Heart right ventricle (tissue), 16 donors: ENCODE results near the gene TMEM164. TPM values are rescaled to one million over a fixed set of nuclear protein-coding genes. Genes with fewer than 3 reads are reported as not detected.
A peak's percentile ranks its signal among the peaks of the same experiment; 100 is the strongest.

Experiments used
- ATAC-seq, 8 donors: fragments of 200-7000 bp; cut with Tn5 transposase; one replicate each; pipeline ENCODE4 v1.9.1; 2020; ENCODE audit warnings: mild to moderate bottlenecking in 8 of 8, moderate library complexity in 8 of 8, moderate number of reproducible peaks in 1 of 8
- DNase-seq, 2 donors: peaks; one replicate each; pipeline ENCODE4 v3.0.0-alpha.2; 2020
- H3K27ac ChIP-seq, 10 donors: fragments of 200-600 bp; sonication (generic) in 2 of 10; one replicate each; pipeline versions ENCODE4 v1.5.0 to v1.8.0; 2020 to 2022; ENCODE audit warnings: mild to moderate bottlenecking in 3 of 10
- H3K27me3 ChIP-seq, 7 donors: fragments of 200-600 bp; one replicate each; pipeline ENCODE4 v1.8.0; 2021 to 2022; ENCODE audit warnings: mild to moderate bottlenecking in 2 of 7
- H3K36me3 ChIP-seq, 9 donors: fragments of 200-600 bp; sonication (generic) in 1 of 9; one replicate each; pipeline versions ENCODE4 v1.5.0 to v1.8.0; 2020 to 2022; ENCODE audit warnings: mild to moderate bottlenecking in 2 of 9
- H3K4me1 ChIP-seq, 9 donors: fragments of 200-600 bp; sonication (generic) in 1 of 9; one replicate each; pipeline versions ENCODE4 v1.5.0 to v1.8.0; 2020 to 2022; ENCODE audit warnings: mild to moderate bottlenecking in 4 of 9
- H3K4me3 ChIP-seq, 10 donors: fragments of 200-600 bp; sonication (generic) in 2 of 10; one replicate each; pipeline versions ENCODE4 v1.5.0 to v1.8.0; 2020 to 2022; ENCODE audit warnings: mild to moderate bottlenecking in 7 of 10, moderate library complexity in 2 of 10
- H3K9me3 ChIP-seq, 11 donors: fragments of 200-600 bp in 10 of 11; sonication (generic) in 2 of 11; one replicate each; pipeline versions ENCODE4 v1.5.0 to v1.8.0; 2013 to 2022; ENCODE audit warnings: mild to moderate bottlenecking in 2 of 11, control low read depth in 1 of 11, moderate library complexity in 1 of 11
- WGBS, 2 donors: extraction: QIAGEN DNeasy Blood & Tissue Kit; methylation state at CpG; one replicate each; pipeline ENCODE4 v1.1.7; 2013; ENCODE audit warnings: inconsistent platforms in 1 of 2; 5-methylcytosine and 5-hydroxymethylcytosine counted together
- intact Hi-C, 10 donors: fragments of 100-400 bp; cut with DNase I; formaldehyde crosslinking; loops; one replicate each; pipeline versions ENCODE4 v1.11.1 to v1.14.2; 2022
- polyA plus RNA-seq, 2 donors: library from polyadenylated mRNA; stranded (reverse); fragments of 200-250 nt; gene quantifications; one replicate each; pipeline ENCODE4 v1.2.3, GENCODE V29; 2013
- total RNA-seq, 10 donors: library from RNA; stranded (reverse); fragmentation: NEBNext Ultra II Directional in 3 of 10; extraction: Animal tissue kit (Norgen Biotek cat#: 25700) in 3 of 10; gene quantifications; one replicate each; pipeline versions ENCODE4 v1.2.1 to v1.2.4, GENCODE V29; 2021 to 2023
- TF ChIP-seq, protein P1 (sequence below), 9 donors: fragments of 200-600 bp; sonication (generic) in 2 of 9; IDR thresholded peaks; one replicate each; pipeline versions ENCODE4 v1.5.0 to v1.8.0; 2021 to 2022; ENCODE audit warnings: antibody characterized with exemption in 9 of 9, mild to moderate bottlenecking in 5 of 9, moderate library complexity in 1 of 9
- donor health status: Arrhythmogenic right ventricular cardiomyopathy.
- donor health status: ischemic (EF 13 %, LVEDD 7.1; RV severe dilation, severe dysfunction).
- donor health status: healthy with polysubstance abuse.
- donor health status: DM: no; HTN: yes; CAD: no.
- donor health status: DM: no; HTN: no; CAD: no.
- donor health status: ischemic (EF 25% LVEDD 6.9; RV normal size, moderate dysfunction).
- donor health status: ischemic (EF 25% LVEDD 5.7; RV mildly dilated, moderate dysfunction).
- donor health status: healthy.
- donor health status: DM: yes; HTN: yes; CAD: no.
- donor health status: Ischemic cardiomyopathy.
- donor health status: ischemic (EF 35%, LVEDD 5.7; RV mildly dilated, moderate dysfunction).
- donor health status: nonischemic (EF 11% LVEDD 7.7; RV severe dilation, severe dysfunction).
- donor health status: DM: yes; HTN: yes; CAD: no.
- donor health status: PGD.
- donor health status: ischemic (EF 29% LVEDD 5.4; RV normal size, mild dysfunction).
- donor health status: nonischemic (EF 23%, LVEDD 6.1; RV moderate dilation, normal function).

TMEM164 gene
- total and polyA plus RNA-seq, 12 donors: 9.7 to 60.6 (median 48.1) TPM

DNA sequence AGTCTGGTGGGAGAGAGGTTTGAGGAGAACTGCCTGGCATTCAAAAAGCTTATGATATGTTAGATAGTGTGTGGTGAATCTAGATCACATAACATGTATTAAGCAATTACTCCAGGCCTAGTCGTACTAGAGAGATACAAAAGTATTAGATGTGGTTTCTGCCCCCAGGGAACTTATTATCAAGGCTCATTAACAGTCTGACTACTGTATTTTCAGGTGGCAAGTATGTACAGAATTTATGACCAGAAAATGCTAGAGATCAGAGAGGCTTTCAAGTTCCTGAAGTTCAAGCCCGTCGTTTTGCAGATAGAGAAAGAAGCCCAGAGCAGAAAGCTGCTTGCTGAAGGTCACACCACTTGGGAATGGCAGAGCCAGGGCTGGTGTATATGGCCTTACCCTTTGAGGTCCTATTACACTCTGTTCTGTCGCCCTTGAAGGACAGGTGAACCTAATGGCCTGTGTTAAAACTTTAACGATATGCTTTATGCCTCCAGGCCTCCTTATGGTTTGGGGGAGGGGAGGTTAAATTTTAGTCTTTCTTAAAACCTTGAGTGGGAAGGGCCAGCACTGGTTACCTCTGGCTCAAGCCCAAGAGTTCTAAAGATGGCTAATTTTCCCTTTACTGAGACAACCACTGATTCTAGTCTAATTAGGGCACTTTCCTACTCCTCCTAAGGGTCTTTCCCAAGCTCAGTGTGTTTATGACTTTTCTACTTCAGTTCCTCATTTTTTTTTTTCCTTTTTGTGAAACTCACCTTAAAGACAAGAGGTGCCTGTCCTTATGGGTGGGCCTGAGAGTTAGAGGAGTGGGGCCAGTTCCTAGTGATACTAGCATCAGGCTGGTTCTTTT lies 19.9 kb downstream of the TMEM164 start:
- peak overlapping the region in 7 of 10 donors; percentile 15 to 70 (median 58) for H3K27ac ChIP-seq
- H3K36me3 ChIP-seq: peaks cover 0 to 18% (median 0%) of the 10 kb centered on the region in 9 donors
- no peaks in the 10 kb centered on the region for H3K9me3 ChIP-seq
- no peak for DNase-seq
- ATAC-seq: peak in 2 of 8 donors; percentile 29 to 59
- WGBS, 2 donors: 45 to 54% methylated on average over 5 of the region's 5 CpGs
- TF ChIP-seq, protein P1, sequence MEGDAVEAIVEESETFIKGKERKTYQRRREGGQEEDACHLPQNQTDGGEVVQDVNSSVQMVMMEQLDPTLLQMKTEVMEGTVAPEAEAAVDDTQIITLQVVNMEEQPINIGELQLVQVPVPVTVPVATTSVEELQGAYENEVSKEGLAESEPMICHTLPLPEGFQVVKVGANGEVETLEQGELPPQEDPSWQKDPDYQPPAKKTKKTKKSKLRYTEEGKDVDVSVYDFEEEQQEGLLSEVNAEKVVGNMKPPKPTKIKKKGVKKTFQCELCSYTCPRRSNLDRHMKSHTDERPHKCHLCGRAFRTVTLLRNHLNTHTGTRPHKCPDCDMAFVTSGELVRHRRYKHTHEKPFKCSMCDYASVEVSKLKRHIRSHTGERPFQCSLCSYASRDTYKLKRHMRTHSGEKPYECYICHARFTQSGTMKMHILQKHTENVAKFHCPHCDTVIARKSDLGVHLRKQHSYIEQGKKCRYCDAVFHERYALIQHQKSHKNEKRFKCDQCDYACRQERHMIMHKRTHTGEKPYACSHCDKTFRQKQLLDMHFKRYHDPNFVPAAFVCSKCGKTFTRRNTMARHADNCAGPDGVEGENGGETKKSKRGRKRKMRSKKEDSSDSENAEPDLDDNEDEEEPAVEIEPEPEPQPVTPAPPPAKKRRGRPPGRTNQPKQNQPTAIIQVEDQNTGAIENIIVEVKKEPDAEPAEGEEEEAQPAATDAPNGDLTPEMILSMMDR (IDR thresholded peaks at IDR 0.05): no peak
- peaks cover 0 to 39% (median 3%) of the 10 kb centered on the region in 9 donors for H3K4me1 ChIP-seq
- intact Hi-C loops: no loop called here
- no peak overlapping the region for H3K4me3 ChIP-seq
- H3K27me3 ChIP-seq: peaks cover 0 to 30% (median 0%) of the 10 kb centered on the region in 7 donors

DNA sequence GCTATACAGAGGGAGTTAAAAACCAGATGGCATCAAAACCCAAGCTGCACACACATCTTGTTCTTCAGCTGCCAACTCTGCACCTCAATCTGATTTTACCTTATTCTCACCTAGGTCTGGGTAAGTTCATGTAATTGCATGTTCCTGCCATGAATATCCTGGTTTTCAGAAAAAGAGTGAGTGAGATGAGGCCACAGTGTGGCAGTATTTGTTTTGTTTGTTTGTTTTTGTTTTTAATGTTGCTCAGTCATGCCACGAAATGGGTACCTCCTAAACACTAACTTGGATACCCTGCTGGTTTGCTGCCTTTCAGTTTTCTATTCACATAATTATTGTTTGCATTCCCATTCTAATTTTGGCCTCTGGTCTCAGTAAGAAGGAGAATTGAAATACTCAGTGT lies 22.5 kb downstream of the TMEM164 start:
- Histone ChIP-seq H3K4me1 (peaks cover 0 to 41% (median 0%) of the 10 kb centered on the region in 9 donors), H3K27ac (peak overlapping the region in 5 of 10 donors; percentile 30 to 67 (median 50)), H3K9me3 (no peaks in the 10 kb centered on the region), H3K4me3 (no peak overlapping the region), H3K27me3 (peaks cover 0 to 29% (median 0%) of the 10 kb centered on the region in 7 donors), H3K36me3 (peaks cover 0 to 18% (median 0%) of the 10 kb centered on the region in 9 donors)
- intact Hi-C loops: no loop called here
- no peak for DNase-seq
- ATAC-seq: no peak
- TF ChIP-seq, protein P1 (IDR thresholded peaks at IDR 0.05): no peak
- 77 to 88% methylated on average over 1 of the region's 1 CpG for WGBS, 2 donors

DNA sequence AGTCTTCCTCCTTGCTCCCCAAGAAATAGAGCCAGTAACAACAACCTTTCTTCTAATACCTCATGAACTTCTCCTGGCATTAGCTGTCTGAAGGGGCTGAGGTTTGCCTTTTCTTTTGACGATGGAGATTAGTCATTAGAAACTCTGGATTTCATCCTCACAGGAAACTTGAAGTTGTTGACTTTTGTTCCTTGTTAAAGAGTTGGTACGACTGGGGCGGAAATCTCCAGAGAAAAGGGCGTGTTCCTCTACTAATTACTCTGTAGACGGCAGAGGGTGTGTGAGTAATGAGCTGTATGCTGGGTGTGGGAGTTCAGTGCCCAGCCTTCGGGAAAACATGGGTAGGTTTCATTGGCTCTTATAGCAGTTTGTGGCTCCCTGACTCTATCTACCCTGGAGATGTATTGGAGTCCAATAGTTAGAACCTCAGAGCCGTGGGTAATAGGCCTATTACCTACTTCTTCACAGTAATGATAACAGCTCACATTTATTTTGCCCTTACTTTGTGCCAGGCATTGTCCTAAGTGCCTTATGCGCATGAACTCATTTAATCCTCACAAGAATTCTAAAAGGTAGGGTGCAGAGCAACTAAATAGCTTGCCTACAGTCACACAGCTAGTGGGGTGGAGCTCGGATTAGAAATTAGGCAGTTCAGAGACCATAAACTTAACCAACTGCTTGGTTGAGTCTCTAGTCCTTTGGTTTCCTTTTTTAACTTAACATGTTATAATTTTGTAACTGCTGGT lies 23.4 kb downstream of the TMEM164 start:
- ATAC-seq: peak in 6 of 8 donors; percentile 34 to 78 (median 52)
- DNase-seq: no peak
- H3K4me1 ChIP-seq: peaks cover 0 to 36% (median 0%) of the 10 kb centered on the region in 9 donors
- peak overlapping the region in 7 of 10 donors; percentile 13 to 67 (median 44) for H3K27ac ChIP-seq
- intact Hi-C loops: no loop called here
- 47 to 50% methylated on average over 9 of the region's 9 CpGs for WGBS, 2 donors
- TF ChIP-seq, protein P1 (IDR thresholded peaks at IDR 0.05): no peak
- peaks cover 0 to 37% (median 0%) of the 10 kb centered on the region in 7 donors for H3K27me3 ChIP-seq
- no peak overlapping the region for H3K4me3 ChIP-seq
- peaks cover 0 to 18% (median 0%) of the 10 kb centered on the region in 9 donors for H3K36me3 ChIP-seq
- no peaks in the 10 kb centered on the region for H3K9me3 ChIP-seq

DNA sequence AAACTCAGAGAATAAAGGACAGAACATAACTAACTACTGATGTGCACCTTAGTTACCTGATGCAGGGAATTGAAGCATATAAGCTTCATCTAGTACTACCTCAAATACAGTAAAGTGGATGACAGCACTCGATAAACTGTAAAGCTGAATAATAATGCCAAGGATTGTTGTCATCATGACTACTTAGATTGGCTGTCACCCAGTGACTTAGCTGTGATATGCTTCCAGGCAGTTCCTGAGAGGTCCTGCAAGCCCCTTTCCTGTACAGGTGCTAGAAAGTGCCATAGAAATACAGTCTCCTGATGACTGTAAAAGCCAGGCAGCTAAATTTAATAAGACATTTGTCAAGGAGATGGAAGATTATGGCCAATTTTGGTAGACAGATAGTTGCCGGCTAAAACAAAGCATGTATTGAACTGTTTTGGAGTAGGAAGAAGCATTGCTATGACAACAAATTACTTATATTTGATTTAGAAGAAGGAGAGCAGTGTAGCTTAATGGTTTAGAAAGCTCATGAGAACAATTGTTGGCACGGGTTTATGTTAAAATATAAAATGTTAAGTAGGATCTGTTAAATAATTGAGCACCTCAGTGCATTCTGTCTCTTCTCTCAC lies 29.7 kb downstream of the TMEM164 start:
- TF ChIP-seq, protein P1 (IDR thresholded peaks at IDR 0.05): no peak
- H3K4me3 ChIP-seq: no peak overlapping the region
- no peak overlapping the region for H3K27ac ChIP-seq
- peaks cover 0 to 25% (median 0%) of the 10 kb centered on the region in 7 donors for H3K27me3 ChIP-seq
- H3K9me3 ChIP-seq: no peaks in the 10 kb centered on the region
- 23 to 47% methylated on average over 3 of the region's 3 CpGs for WGBS, 2 donors
- H3K4me1 ChIP-seq: peaks cover 0 to 19% (median 0%) of the 10 kb centered on the region in 9 donors
- DNase-seq: no peak
- ATAC-seq: peak in 1 of 8 donors; percentile 28
- H3K36me3 ChIP-seq: no peaks in the 10 kb centered on the region
- intact Hi-C loops: no loop called here
